ENCODE data around the gene BABAM2. TPM values are rescaled to one million over a fixed set of nuclear protein-coding genes. Genes with fewer than 3 reads are reported as not detected.

BABAM2 gene
- total RNA-seq, 1 donor from 2014 or later = 41.0 TPM

GRCh38 chr2:28234807-28235206 lies 344.3 kb downstream of the BABAM2 start:
- Histone ChIP-seq H3K27ac (no peak overlapping the region), H3K27me3 (no peaks in the 10 kb centered on the region), H3K4me3 (no peak overlapping the region), H3K4me1 (peaks cover 45% of the 10 kb centered on the region), H3K36me3 (no peaks in the 10 kb centered on the region), H3K9me3 (no peaks in the 10 kb centered on the region)
- no peak for DNase-seq (ENCODE audit: extremely low spot score in 2 of 2)
- no peak for TF ChIP-seq CTCF (IDR thresholded peaks at IDR 0.05)
- no peak for TF ChIP-seq POLR2A (IDR thresholded peaks at IDR 0.05)
- peak in 1 of 2 donors; percentile 38 for TF ChIP-seq POLR2AphosphoS5 (IDR thresholded peaks at IDR 0.05; ENCODE audit: insufficient read depth in 1 of 2, low read depth in 1 of 2)
- intact Hi-C loops (cut with DNase I) = no loop called here

GRCh38 chr2:28239207-28239606 lies 348.7 kb downstream of the BABAM2 start:
- no peak for TF ChIP-seq POLR2A (IDR thresholded peaks at IDR 0.05)
- TF ChIP-seq POLR2AphosphoS5 (IDR thresholded peaks at IDR 0.05; ENCODE audit: insufficient read depth in 1 of 2, low read depth in 1 of 2) = no peak
- H3K27ac ChIP-seq = no peak overlapping the region
- intact Hi-C loops (cut with DNase I) = no loop called here
- no peaks in the 10 kb centered on the region for H3K36me3 ChIP-seq
- no peak overlapping the region for H3K4me3 ChIP-seq
- H3K9me3 ChIP-seq = no peaks in the 10 kb centered on the region
- H3K4me1 ChIP-seq = peaks cover 6% of the 10 kb centered on the region
- no peak for DNase-seq (ENCODE audit: extremely low spot score in 2 of 2)
- no peaks in the 10 kb centered on the region for H3K27me3 ChIP-seq

- no peaks in the 10 kb centered on the region for H3K36me3 ChIP-seq
- no peak for DNase-seq (ENCODE audit: extremely low spot score in 2 of 2)
- H3K4me3 ChIP-seq = no peak overlapping the region
- intact Hi-C loops (cut with DNase I) = no loop called here
- H3K27ac ChIP-seq = no peak overlapping the region
- H3K9me3 ChIP-seq = no peaks in the 10 kb centered on the region
- H3K4me1 ChIP-seq = peaks cover 6% of the 10 kb centered on the region
- H3K27me3 ChIP-seq = no peaks in the 10 kb centered on the region
- TF ChIP-seq CTCF (IDR thresholded peaks at IDR 0.05) (no peak), POLR2AphosphoS5 (IDR thresholded peaks at IDR 0.05; ENCODE audit: insufficient read depth in 1 of 2, low read depth in 1 of 2) (no peak), POLR2A (IDR thresholded peaks at IDR 0.05) (no peak)
These were observed 350.4 kb downstream of the BABAM2 start for GRCh38 chr2:28240937-28241336.

- Histone ChIP-seq H3K27ac (no peak overlapping the region), H3K4me3 (no peak overlapping the region), H3K36me3 (no peaks in the 10 kb centered on the region), H3K27me3 (no peaks in the 10 kb centered on the region), H3K4me1 (peaks cover 8% of the 10 kb centered on the region), H3K9me3 (no peaks in the 10 kb centered on the region)
- TF ChIP-seq CTCF (IDR thresholded peaks at IDR 0.05) (no peak), POLR2AphosphoS5 (IDR thresholded peaks at IDR 0.05; ENCODE audit: insufficient read depth in 1 of 2, low read depth in 1 of 2) (no peak), POLR2A (IDR thresholded peaks at IDR 0.05) (no peak)
- no peak for DNase-seq (ENCODE audit: extremely low spot score in 2 of 2)
- intact Hi-C loops (cut with DNase I) = no loop called here
These were observed 356.8 kb downstream of the BABAM2 start for GRCh38 chr2:28247290-28247689.

GRCh38 chr2:28247734-28248133 lies 357.2 kb downstream of the BABAM2 start:
- no peak overlapping the region for H3K27ac ChIP-seq
- DNase-seq (ENCODE audit: extremely low spot score in 2 of 2) = no peak
- TF ChIP-seq POLR2AphosphoS5 (IDR thresholded peaks at IDR 0.05; ENCODE audit: insufficient read depth in 1 of 2, low read depth in 1 of 2) (no peak), CTCF (IDR thresholded peaks at IDR 0.05) (no peak), POLR2A (IDR thresholded peaks at IDR 0.05) (no peak)
- intact Hi-C loops (cut with DNase I) = no loop called here
- H3K36me3 ChIP-seq = no peaks in the 10 kb centered on the region
- peaks cover 8% of the 10 kb centered on the region for H3K4me1 ChIP-seq
- no peaks in the 10 kb centered on the region for H3K27me3 ChIP-seq
- no peaks in the 10 kb centered on the region for H3K9me3 ChIP-seq
- no peak overlapping the region for H3K4me3 ChIP-seq

Data from vagina (tissue), 2 donors.